NCI-H345 treated with DMSO at 0.1 percent for 48 hours (cell line): ENCODE data around the gene MAN1C1.

Experiments used
- DNase-seq: peaks from one replicate; lab custom pipeline; 2025; ENCODE audit not compliant: unreplicated experiment; lab: John Stamatoyannopoulos, UW

MAN1C1 gene

GRCh38 chr1:25712299-25712970, 95.8 kb downstream of the MAN1C1 start:
- no peak for DNase-seq

- no peak for DNase-seq
These were observed 97.4 kb downstream of the MAN1C1 start for GRCh38 chr1:25713961-25714360.

- no peak for DNase-seq
These were observed 97.9 kb downstream of the MAN1C1 start for GRCh38 chr1:25714372-25714931.

- no peak for DNase-seq
These were observed 99.3 kb downstream of the MAN1C1 start for GRCh38 chr1:25715888-25716287.

- DNase-seq, result no peak
These were observed 99.7 kb downstream of the MAN1C1 start for GRCh38 chr1:25716320-25716719.

GRCh38 chr1:25718732-25719131, 102.1 kb downstream of the MAN1C1 start:
- DNase-seq, result no peak

GRCh38 chr1:25720624-25721023, 104.0 kb downstream of the MAN1C1 start:
- DNase-seq, result no peak

GRCh38 chr1:25723250-25723880, 106.8 kb downstream of the MAN1C1 start:
- no peak for DNase-seq

- DNase-seq, result no peak
These were observed 107.6 kb downstream of the MAN1C1 start for GRCh38 chr1:25724201-25724600.

- DNase-seq, result peak; percentile 5
These were observed 108.4 kb downstream of the MAN1C1 start for GRCh38 chr1:25724966-25725365.

GRCh38 chr1:25725482-25725881, 108.9 kb downstream of the MAN1C1 start:
- no peak for DNase-seq

GRCh38 chr1:25727088-25727487, 110.5 kb downstream of the MAN1C1 start:
- no peak for DNase-seq

- DNase-seq, result peak; percentile 28
These were observed 111.2 kb downstream of the MAN1C1 start for GRCh38 chr1:25727635-25728286.

GRCh38 chr1:25728301-25728935, 111.8 kb downstream of the MAN1C1 start:
- no peak for DNase-seq

GRCh38 chr1:25729045-25729444, 112.5 kb downstream of the MAN1C1 start:
- no peak for DNase-seq

- peak; percentile 1 for DNase-seq
These were observed 113.4 kb downstream of the MAN1C1 start for GRCh38 chr1:25729790-25730644.

GRCh38 chr1:25731148-25731547, 114.6 kb downstream of the MAN1C1 start:
- no peak for DNase-seq

GRCh38 chr1:25731626-25732370, 115.2 kb downstream of the MAN1C1 start:
- DNase-seq, result no peak

GRCh38 chr1:25732821-25733220, 116.2 kb downstream of the MAN1C1 start:
- DNase-seq, result no peak

- DNase-seq, result no peak
These were observed 116.7 kb downstream of the MAN1C1 start for GRCh38 chr1:25733271-25733670.
